ENCODE data around the gene CDCA7L.

GRCh38 chr7:21884496-21884895 lies 61.2 kb downstream of the CDCA7L start:
- no peak for TF ChIP-seq POLR2AphosphoS5 (IDR thresholded peaks at IDR 0.05; ENCODE audit: low read depth)
- TF ChIP-seq, protein P1, sequence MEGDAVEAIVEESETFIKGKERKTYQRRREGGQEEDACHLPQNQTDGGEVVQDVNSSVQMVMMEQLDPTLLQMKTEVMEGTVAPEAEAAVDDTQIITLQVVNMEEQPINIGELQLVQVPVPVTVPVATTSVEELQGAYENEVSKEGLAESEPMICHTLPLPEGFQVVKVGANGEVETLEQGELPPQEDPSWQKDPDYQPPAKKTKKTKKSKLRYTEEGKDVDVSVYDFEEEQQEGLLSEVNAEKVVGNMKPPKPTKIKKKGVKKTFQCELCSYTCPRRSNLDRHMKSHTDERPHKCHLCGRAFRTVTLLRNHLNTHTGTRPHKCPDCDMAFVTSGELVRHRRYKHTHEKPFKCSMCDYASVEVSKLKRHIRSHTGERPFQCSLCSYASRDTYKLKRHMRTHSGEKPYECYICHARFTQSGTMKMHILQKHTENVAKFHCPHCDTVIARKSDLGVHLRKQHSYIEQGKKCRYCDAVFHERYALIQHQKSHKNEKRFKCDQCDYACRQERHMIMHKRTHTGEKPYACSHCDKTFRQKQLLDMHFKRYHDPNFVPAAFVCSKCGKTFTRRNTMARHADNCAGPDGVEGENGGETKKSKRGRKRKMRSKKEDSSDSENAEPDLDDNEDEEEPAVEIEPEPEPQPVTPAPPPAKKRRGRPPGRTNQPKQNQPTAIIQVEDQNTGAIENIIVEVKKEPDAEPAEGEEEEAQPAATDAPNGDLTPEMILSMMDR (IDR thresholded peaks at IDR 0.05; ENCODE audit: insufficient read depth, low read length) = no peak
- TF ChIP-seq GABPA (IDR thresholded peaks at IDR 0.05; ENCODE audit: low read depth) = no peak
- TF ChIP-seq, protein P2, sequence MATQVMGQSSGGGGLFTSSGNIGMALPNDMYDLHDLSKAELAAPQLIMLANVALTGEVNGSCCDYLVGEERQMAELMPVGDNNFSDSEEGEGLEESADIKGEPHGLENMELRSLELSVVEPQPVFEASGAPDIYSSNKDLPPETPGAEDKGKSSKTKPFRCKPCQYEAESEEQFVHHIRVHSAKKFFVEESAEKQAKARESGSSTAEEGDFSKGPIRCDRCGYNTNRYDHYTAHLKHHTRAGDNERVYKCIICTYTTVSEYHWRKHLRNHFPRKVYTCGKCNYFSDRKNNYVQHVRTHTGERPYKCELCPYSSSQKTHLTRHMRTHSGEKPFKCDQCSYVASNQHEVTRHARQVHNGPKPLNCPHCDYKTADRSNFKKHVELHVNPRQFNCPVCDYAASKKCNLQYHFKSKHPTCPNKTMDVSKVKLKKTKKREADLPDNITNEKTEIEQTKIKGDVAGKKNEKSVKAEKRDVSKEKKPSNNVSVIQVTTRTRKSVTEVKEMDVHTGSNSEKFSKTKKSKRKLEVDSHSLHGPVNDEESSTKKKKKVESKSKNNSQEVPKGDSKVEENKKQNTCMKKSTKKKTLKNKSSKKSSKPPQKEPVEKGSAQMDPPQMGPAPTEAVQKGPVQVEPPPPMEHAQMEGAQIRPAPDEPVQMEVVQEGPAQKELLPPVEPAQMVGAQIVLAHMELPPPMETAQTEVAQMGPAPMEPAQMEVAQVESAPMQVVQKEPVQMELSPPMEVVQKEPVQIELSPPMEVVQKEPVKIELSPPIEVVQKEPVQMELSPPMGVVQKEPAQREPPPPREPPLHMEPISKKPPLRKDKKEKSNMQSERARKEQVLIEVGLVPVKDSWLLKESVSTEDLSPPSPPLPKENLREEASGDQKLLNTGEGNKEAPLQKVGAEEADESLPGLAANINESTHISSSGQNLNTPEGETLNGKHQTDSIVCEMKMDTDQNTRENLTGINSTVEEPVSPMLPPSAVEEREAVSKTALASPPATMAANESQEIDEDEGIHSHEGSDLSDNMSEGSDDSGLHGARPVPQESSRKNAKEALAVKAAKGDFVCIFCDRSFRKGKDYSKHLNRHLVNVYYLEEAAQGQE (IDR thresholded peaks at IDR 0.05; ENCODE audit: insufficient replicate concordance, low read depth) = no peak
